Measurements from ENCODE around the gene PRR19.

PRR19 gene

GRCh38 chr19:42278452-42279154, 23.3 kb upstream of the PRR19 start:
- H3K4me3 ChIP-seq (ENCODE audit: low read length): no peak overlapping the region
- no peak for DNase-seq (ENCODE audit: low read depth)
- no peak for TF ChIP-seq CTCF (conservative IDR thresholded peaks at IDR 0.05; ENCODE audit: low read length)

- DNase-seq (ENCODE audit: low read depth): no peak
- H3K4me3 ChIP-seq (ENCODE audit: low read length): peak overlapping the region; percentile 78
- TF ChIP-seq CTCF (conservative IDR thresholded peaks at IDR 0.05; ENCODE audit: low read length): no peak
These were observed 22.6 kb upstream of the PRR19 start for GRCh38 chr19:42279155-42279901.

GRCh38 chr19:42279902-42280814, 21.8 kb upstream of the PRR19 start:
- TF ChIP-seq CTCF (conservative IDR thresholded peaks at IDR 0.05; ENCODE audit: low read length): peak; percentile 68
- DNase-seq (ENCODE audit: low read depth): peak; percentile 82
- peak overlapping the region; percentile 78 for H3K4me3 ChIP-seq (ENCODE audit: low read length)

GRCh38 chr19:42280815-42281145, 21.2 kb upstream of the PRR19 start:
- DNase-seq (ENCODE audit: low read depth): peak; percentile 21
- H3K4me3 ChIP-seq (ENCODE audit: low read length): peak overlapping the region; percentile 78
- no peak for TF ChIP-seq CTCF (conservative IDR thresholded peaks at IDR 0.05; ENCODE audit: low read length)

GRCh38 chr19:42281146-42281826, 20.6 kb upstream of the PRR19 start:
- 0 out of 2 replicates have a peak, but pooled peaks have one; percentile 7 for TF ChIP-seq CTCF (conservative IDR thresholded peaks at IDR 0.05; ENCODE audit: low read length)
- DNase-seq (ENCODE audit: low read depth): peak; percentile 27
- peak overlapping the region; percentile 78 for H3K4me3 ChIP-seq (ENCODE audit: low read length)

GRCh38 chr19:42281827-42282762, 19.8 kb upstream of the PRR19 start:
- no peak for DNase-seq (ENCODE audit: low read depth)
- peak overlapping the region; percentile 78 for H3K4me3 ChIP-seq (ENCODE audit: low read length)
- TF ChIP-seq CTCF (conservative IDR thresholded peaks at IDR 0.05; ENCODE audit: low read length): no peak

Measured in AG10803 (cell line).